Measurements from ENCODE around the gene ETFBKMT. TPM values are rescaled to one million over a fixed set of nuclear protein-coding genes. Genes with fewer than 3 reads are reported as not detected.
A peak's percentile ranks its signal among the peaks of the same experiment; 100 is the strongest.
"Not testable (repeated sequence)": the region's sequence is repeated elsewhere in the genome, so short reads cannot be mapped to it uniquely, and the experiment has no call there.

Gene ETFBKMT
- total RNA-seq, 2 donors from 2014 or later: 0.69 to 0.89 TPM

- not testable (repeated sequence) for H3K4me3 Mint-ChIP-seq; DNase-seq (ENCODE audit: low spot score); H3K9me3 Mint-ChIP-seq; H3K27ac Mint-ChIP-seq; H3K27me3 Mint-ChIP-seq; ATAC-seq
- Mint-ChIP-seq H3K4me1 (ENCODE audit: low read depth in 2 of 2) (peaks cover 39 to 44% of the 10 kb centered on the region in 2 donors), H3K36me3 (peaks cover 14% of the 10 kb centered on the region)
These were observed 59.2 kb downstream of the ETFBKMT start for GRCh38 chr12:31718542-31719198.

- no peak for ATAC-seq
- DNase-seq (ENCODE audit: low spot score): no peak
- Mint-ChIP-seq H3K27me3 (peaks cover 0 to 3% of the 10 kb centered on the region in 2 donors), H3K9me3 (no peaks in the 10 kb centered on the region), H3K4me3 (peak overlapping the region; percentile 78), H3K4me1 (ENCODE audit: low read depth in 2 of 2) (peaks cover 44 to 48% of the 10 kb centered on the region in 2 donors), H3K27ac (peak overlapping the region; percentile 72 to 88), H3K36me3 (peaks cover 9% of the 10 kb centered on the region)
These were observed 63.1 kb downstream of the ETFBKMT start for GRCh38 chr12:31722580-31722979.

Other genes starting within 250 kb of the ETFBKMT start
- gene DENND5B, start 68.6 kb upstream of the ETFBKMT start, total RNA-seq: under 1 TPM; 0.05 to 0.95 TPM
- gene AMN1, start 69.3 kb downstream of the ETFBKMT start, total RNA-seq: 1 to 10 TPM; 2.9 to 3.6 TPM

Data from natural killer cell treated with Interleukin-12 subunit alpha and Interleukin-12 subunit beta and Interleukin-15 and Interleukin-18, amount 100 ng/mL, for 72 hours (primary cell).